ENCODE results near the gene VTI1B.
"Not testable (repeated sequence)": the region's sequence is repeated elsewhere in the genome, so short reads cannot be mapped to it uniquely, and the experiment has no call there.

DNA sequence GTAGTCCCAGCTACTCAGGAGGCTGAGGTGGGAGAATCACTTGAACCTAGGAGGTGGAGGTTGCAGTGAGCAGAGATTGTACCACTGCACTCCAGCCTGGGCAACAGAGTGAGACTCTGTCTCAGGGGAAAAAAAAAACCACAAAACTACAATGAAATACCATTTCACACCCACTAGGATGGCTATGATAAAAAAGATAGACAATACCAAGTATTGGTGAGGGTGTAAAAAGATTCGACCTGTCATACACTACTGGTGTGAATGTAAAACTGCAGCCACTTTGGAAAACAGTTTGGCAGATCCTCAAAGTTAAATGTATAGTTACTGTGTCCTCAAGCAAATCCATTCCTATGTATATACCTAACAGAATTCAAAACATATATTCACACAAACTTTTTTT, 48.3 kb downstream of the VTI1B start:
- not testable (repeated sequence) for TF ChIP-seq CTCF (optimal IDR thresholded peaks at IDR 0.05 in 1 of 3, IDR thresholded peaks at IDR 0.05 in 1 of 3, conservative IDR thresholded peaks at IDR 0.05 in 1 of 3; ENCODE audit: extremely low read depth in 1 of 3, insufficient read depth in 2 of 3, low read length in 3 of 3); EZH2 (IDR thresholded peaks at IDR 0.05; ENCODE audit: low read length)

Data from keratinocyte (primary cell).